ENCODE results near the gene FHAD1. TPM values are rescaled to one million over a fixed set of nuclear protein-coding genes. Genes with fewer than 3 reads are reported as not detected.

FHAD1 gene
- total RNA-seq, 1 experiment from 2014 or later = 3.5 TPM

GRCh38 chr1:15364740-15365139, 117.7 kb downstream of the FHAD1 start:
- ChIA-PET CTCF (no interaction called here), RAD21 (ENCODE audit: low non-redundant PET in 1 of 2, low total read pairs in 2 of 2, uncharacterized antibody in 2 of 2, unreplicated experiment in 2 of 2) (no interaction called here), POLR2A (no interaction called here)
- peak; percentile 85 for ATAC-seq
- H3K36me3 ChIP-seq (ENCODE audit: control insufficient read depth in 1 of 2, insufficient read depth in 2 of 2, low read length in 2 of 2) = no peaks in the 10 kb centered on the region
- TF ChIP-seq CTCF (IDR thresholded peaks at IDR 0.05 in 2 of 3, conservative IDR thresholded peaks at IDR 0.05 in 1 of 3; ENCODE audit: borderline replicate concordance in 1 of 3, insufficient read depth in 1 of 3, low read depth in 2 of 3, low read length in 2 of 3) (peak; percentile 35 to 44 (median 43); a peak in 5 of 6 replicates), RAD21 (IDR thresholded peaks at IDR 0.05; ENCODE audit: low read depth) (peak; percentile 66), ZBTB33 (IDR thresholded peaks at IDR 0.05; ENCODE audit: extremely low read depth, insufficient replicate concordance, low read length) (no peak)
- H2AFZ ChIP-seq (ENCODE audit: low read depth, low read length, poor library complexity, severe bottlenecking) = no peak overlapping the region
- peaks cover 11 to 38% of the 10 kb centered on the region in 2 experiments for H3K4me1 ChIP-seq (ENCODE audit: control insufficient read depth in 1 of 2, insufficient read depth in 2 of 2, low read length in 2 of 2)
- no peak overlapping the region for H3K4me3 ChIP-seq (replicated peaks in 1 of 2; ENCODE audit: low read depth in 1 of 2, low read length in 2 of 2)
- H3K9ac ChIP-seq (ENCODE audit: low read length) = no peak overlapping the region
- intact Hi-C loops (cut with micrococcal nuclease) = loop anchor here (2.0 kb wide), 1 partner anchor 42 kb away; no protein-coding TSS in a partner anchor
- H4K20me1 ChIP-seq (ENCODE audit: insufficient read depth) = no peaks in the 10 kb centered on the region
- H3K9me2 ChIP-seq (ENCODE audit: insufficient read depth) = no peaks in the 10 kb centered on the region
- no peak overlapping the region for H3K27ac ChIP-seq (ENCODE audit: low read depth, low read length)
- no peaks in the 10 kb centered on the region for H3K79me2 ChIP-seq (ENCODE audit: insufficient read depth, low read length)
- H3K27me3 ChIP-seq (ENCODE audit: insufficient read depth, low read length) = no peaks in the 10 kb centered on the region
- no TSS peak for BruUV-seq (replicated peaks)
- no peak overlapping the region for H3K4me2 ChIP-seq (ENCODE audit: low read length)
- no peak for DNase-seq (ENCODE audit: low read depth, low spot score)
- H3K9me3 ChIP-seq (ENCODE audit: control insufficient read depth in 1 of 2, insufficient read depth in 1 of 2, low read depth in 1 of 2, low read length in 2 of 2) = no peaks in the 10 kb centered on the region

- Histone ChIP-seq H3K27me3 (ENCODE audit: insufficient read depth, low read length) (no peaks in the 10 kb centered on the region), H3K79me2 (ENCODE audit: insufficient read depth, low read length) (no peaks in the 10 kb centered on the region), H4K20me1 (ENCODE audit: insufficient read depth) (no peaks in the 10 kb centered on the region), H2AFZ (ENCODE audit: low read depth, low read length, poor library complexity, severe bottlenecking) (no peak overlapping the region), H3K36me3 (ENCODE audit: control insufficient read depth in 1 of 2, insufficient read depth in 2 of 2, low read length in 2 of 2) (no peaks in the 10 kb centered on the region), H3K9me3 (ENCODE audit: control insufficient read depth in 1 of 2, insufficient read depth in 1 of 2, low read depth in 1 of 2, low read length in 2 of 2) (no peaks in the 10 kb centered on the region), H3K4me2 (ENCODE audit: low read length) (no peak overlapping the region), H3K4me1 (ENCODE audit: control insufficient read depth in 1 of 2, insufficient read depth in 2 of 2, low read length in 2 of 2) (peaks cover 11 to 38% of the 10 kb centered on the region in 2 experiments), H3K9me2 (ENCODE audit: insufficient read depth) (no peaks in the 10 kb centered on the region), H3K4me3 (replicated peaks in 1 of 2; ENCODE audit: low read depth in 1 of 2, low read length in 2 of 2) (no peak overlapping the region), H3K9ac (ENCODE audit: low read length) (no peak overlapping the region), H3K27ac (ENCODE audit: low read depth, low read length) (no peak overlapping the region)
- CTCF ChIA-PET = no interaction called here
- ATAC-seq = no peak
- DNase-seq (ENCODE audit: low read depth, low spot score) = no peak
- intact Hi-C loops (cut with micrococcal nuclease) = no loop called here
- POLR2A ChIA-PET = no interaction called here
- RAD21 ChIA-PET (ENCODE audit: low non-redundant PET in 1 of 2, low total read pairs in 2 of 2, uncharacterized antibody in 2 of 2, unreplicated experiment in 2 of 2) = no interaction called here
- no TSS peak for BruUV-seq (replicated peaks)
- TF ChIP-seq POLR2A (IDR thresholded peaks at IDR 0.05; ENCODE audit: borderline replicate concordance, extremely low read depth, insufficient read depth, insufficient read length) (no peak), CEBPB (IDR thresholded peaks at IDR 0.05; ENCODE audit: low read depth) (no peak), ZNF274 (IDR thresholded peaks at IDR 0.05; ENCODE audit: low read depth, low read length) (no peak), CBX3 (IDR thresholded peaks at IDR 0.05; ENCODE audit: low read depth) (no peak), FOSL1 (IDR thresholded peaks at IDR 0.05; ENCODE audit: low read depth) (no peak), EZH2phosphoT487 (IDR thresholded peaks at IDR 0.05; ENCODE audit: borderline replicate concordance) (no peak), ZFX (IDR thresholded peaks at IDR 0.05) (no peak), EZH2 (IDR thresholded peaks at IDR 0.05) (no peak), JUND (IDR thresholded peaks at IDR 0.05) (no peak), ATF3 (IDR thresholded peaks at IDR 0.05) (no peak), EGR1 (IDR thresholded peaks at IDR 0.05; ENCODE audit: low read depth) (no peak), REST (IDR thresholded peaks at IDR 0.05; ENCODE audit: low read depth) (no peak)
These were observed 121.9 kb downstream of the FHAD1 start for GRCh38 chr1:15368888-15369287.

Data from HCT116 (cell line).